ENCODE data around the gene LAMA2.
A peak's percentile ranks its signal among the peaks of the same experiment; 100 is the strongest.

The LAMA2 gene

DNA sequence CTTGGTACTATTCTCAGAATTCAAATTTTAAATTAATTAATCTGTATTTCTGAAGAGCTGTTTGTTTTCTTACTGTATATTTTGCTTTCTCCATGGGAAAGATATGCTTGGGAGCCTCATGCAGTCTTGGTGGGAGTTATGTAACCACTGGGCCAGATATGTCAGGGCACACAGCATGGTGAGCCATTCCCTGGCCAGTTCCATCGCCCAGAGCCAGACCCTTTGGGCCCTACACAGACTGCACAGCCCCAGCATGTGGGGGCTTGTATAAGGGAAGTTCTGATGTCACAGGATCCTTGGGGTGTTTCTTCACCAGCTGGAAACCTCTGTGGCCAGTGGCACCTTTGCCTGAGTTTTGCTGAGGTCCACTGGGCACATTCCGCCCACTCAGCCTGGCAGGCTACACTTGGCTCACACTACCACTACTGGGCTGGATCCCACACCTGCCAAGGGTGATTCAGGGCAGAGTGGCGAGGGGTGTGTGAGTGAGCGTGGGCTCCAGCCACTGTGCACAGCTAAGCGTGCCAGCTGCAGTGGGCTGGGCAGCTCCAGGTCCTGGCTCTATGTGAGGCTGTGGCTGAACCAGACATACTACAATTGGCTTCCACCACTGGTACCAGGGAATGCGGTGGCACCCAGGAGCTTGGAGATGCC, 533.5 kb downstream of the LAMA2 start:
- DNase-seq = no peak

GRCh38 chr6:129417416-129418086, 534.6 kb downstream of the LAMA2 start:
- DNase-seq = no peak

DNA sequence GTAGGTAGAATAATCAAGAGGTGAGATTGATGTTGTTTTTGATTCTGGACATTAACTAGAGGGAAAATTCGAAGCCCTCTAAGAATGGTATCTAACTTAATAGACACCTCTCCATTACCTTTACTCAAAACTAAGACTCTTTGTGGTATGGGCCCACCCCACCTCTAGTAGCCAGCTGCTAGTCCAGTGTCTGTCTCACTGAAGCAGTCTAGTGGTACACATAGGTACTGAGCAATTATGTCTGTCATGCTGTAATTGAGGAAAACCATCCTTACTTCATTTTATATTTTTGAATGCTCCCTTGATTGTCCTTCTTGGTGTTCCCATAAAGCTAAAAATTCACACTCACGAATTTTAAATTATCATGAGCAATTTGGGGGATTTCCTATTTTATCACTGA, 536.4 kb downstream of the LAMA2 start:
- DNase-seq = no peak

GRCh38 chr6:129426343-129426742, 543.4 kb downstream of the LAMA2 start:
- no peak for DNase-seq

GRCh38 chr6:129429956-129430355, 547.0 kb downstream of the LAMA2 start:
- DNase-seq = no peak

- no peak for DNase-seq
Observed at GRCh38 chr6:129432738-129433137, 549.8 kb downstream of the LAMA2 start.

- DNase-seq = no peak
Observed at GRCh38 chr6:129434091-129434490, 551.2 kb downstream of the LAMA2 start.

DNA sequence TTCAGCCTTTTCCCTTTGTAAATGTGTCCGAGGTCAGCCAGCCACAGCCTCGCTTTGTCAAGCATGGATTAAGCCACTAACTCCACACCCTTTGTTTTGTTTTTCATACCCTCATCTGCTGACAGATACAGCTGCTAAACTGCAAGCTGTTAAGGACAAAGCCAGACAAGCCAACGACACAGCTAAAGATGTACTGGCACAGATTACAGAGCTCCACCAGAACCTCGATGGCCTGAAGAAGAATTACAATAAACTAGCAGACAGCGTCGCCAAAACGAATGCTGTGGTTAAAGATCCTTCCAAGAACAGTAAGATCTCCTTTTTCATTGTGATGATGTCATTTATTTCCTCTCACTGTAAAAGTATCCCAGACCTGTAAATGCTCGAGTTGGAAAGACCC, 557.8 kb downstream of the LAMA2 start:
- DNase-seq = no peak

DNA sequence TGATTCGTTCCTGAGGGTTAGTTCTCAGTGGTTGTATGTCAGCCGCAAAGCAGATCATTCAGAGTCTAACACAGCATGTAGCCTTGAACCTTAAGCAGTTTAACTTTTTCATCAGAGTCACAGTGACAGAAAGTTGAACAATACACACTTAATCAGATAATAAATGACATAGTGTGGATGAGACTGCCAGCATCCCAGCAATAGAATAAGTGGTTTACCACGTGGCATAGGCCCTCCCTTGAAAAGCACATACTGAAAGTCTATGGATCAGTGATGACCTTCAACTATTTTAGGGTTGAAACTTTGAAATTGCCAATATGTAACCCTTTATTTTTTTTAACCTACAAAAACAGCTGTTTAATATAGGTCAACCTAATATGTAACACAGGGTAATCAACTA, 561.7 kb downstream of the LAMA2 start:
- DNase-seq = no peak

DNA sequence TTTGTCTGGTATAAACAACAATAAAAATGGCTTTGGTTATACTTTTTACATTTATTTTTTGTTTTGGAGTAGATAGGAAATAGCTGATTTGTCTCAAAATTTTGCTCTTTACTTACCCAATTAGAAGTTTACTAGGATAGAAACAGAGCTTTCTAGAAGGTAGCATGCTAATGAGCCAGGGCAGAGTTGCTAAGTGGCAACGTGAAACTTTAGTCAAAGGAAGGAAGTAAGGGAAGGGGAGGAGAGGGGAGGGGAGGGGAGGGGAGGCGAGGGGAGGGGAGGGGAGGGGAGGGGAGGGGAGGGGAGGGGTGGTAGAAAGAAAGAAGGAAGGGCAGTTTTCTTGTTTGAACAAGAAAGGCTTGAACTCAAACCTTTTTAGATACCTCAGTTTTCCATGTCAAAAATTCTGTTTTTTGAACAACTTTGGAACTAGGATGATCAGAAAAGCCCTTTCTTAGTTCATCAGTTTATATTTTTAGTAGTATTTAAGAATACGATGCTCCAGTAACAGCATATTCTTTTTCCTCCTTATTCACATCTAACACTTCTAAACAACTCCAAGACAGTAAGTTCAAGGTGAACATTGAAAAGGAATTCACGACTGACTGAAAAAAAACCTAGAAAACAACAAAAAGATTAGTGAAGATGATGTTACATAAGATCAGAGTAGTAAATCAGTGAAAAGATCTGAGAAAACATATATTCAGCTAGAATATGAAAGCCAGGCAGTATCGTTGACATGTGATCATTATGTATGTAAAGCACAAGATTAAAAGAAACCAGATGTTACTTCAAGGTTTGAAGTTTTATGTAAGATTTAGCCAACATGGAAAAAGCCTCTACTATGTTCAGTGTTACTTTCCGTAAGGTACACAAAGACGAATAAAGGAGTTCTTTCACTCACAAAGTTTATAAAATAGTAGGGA, 563.6 kb downstream of the LAMA2 start:
- DNase-seq = no peak

DNA sequence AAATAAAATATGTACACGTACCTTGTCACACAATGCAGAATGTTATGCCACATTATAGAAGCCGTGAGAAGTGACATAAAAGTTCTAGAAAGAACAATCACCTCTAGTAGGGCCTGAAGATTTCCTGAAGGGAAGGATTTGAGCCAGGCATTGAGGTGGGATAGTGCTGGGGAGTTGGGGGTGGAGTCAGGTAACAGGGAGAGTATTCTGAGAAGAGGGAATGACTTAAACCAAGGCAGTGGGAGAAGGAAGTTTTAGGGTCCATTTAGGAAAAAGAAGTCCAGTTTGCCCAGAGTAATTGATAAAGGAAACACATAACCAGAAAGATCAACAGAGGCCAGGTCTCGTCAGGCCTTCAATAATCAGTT, 564.2 kb downstream of the LAMA2 start:
- no peak for DNase-seq

- DNase-seq = no peak
Observed at GRCh38 chr6:129448965-129449364, 566.0 kb downstream of the LAMA2 start.

GRCh38 chr6:129451187-129451586, 568.2 kb downstream of the LAMA2 start:
- no peak for DNase-seq

DNA sequence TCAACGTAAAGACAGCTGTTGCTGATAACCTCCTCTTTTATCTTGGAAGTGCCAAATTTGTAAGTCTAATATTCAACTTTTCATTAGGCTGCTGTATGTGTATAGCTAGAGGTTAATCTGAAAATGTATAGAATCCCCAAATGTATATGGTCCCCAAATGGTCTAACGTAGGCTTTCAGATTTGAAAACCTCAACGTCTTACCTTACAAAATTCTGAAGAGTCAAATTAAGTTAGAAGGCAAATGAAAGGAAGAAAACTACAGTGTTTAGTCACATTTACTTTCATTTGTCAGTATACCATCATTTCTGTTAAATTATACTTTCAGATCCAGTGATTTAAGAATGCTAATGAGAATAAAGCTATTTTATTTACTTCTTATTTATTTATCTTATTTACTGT, 570.1 kb downstream of the LAMA2 start:
- no peak for DNase-seq

GRCh38 chr6:129454488-129454887, 571.5 kb downstream of the LAMA2 start:
- peak; percentile 95 for DNase-seq

DNA sequence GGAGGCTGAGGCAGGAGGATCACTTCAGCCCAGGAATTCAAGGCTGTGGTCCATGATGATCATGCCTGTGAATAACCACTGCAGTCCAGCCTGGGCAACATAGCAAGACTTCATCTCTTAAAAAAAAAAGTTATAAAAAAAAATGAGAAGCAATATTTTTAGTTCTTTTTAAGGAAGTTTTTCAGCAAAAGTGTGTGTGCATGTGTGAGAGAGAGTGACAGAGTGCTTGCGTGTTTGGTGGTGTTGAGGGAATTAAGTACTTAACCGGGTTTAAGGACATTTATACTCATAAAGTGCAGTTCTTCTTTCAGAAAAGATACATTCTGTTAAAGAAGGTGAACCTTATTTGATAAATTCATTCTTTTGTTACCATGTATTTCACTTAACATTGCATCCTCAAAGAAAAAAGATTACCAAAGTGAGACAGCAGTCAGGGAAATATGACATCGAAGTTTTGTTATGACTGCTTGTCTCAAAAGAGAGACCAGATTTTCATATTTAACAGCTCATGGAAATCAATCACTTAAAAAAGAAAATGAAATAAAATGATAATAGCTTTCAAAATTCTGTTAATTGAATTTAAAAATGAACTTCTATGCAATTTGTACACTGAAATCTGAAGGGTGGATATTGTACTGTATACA, 572.3 kb downstream of the LAMA2 start:
- no peak for DNase-seq

GRCh38 chr6:129460221-129460620, 577.3 kb downstream of the LAMA2 start:
- no peak for DNase-seq

- DNase-seq = no peak
Observed at GRCh38 chr6:129469070-129469662, 586.2 kb downstream of the LAMA2 start.

DNA sequence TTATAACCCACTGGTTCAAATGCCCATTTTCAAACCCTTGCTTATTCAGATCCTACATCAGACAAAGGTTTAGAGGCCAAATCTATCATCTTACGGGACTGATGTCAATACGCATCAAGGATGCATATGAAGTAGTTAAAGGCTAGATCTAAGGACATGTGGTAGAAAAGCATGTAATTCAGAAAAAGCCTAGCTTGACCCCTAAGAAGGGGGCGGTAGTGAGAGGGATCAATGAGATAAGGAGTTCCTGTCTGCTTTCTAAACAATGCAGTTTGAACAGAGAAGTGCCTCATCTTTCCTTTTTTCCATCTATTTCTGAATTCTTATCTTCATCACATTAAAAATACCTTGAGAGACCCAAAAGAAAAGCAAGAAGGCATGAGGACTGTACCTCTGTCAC, 589.3 kb downstream of the LAMA2 start:
- no peak for DNase-seq

DNA sequence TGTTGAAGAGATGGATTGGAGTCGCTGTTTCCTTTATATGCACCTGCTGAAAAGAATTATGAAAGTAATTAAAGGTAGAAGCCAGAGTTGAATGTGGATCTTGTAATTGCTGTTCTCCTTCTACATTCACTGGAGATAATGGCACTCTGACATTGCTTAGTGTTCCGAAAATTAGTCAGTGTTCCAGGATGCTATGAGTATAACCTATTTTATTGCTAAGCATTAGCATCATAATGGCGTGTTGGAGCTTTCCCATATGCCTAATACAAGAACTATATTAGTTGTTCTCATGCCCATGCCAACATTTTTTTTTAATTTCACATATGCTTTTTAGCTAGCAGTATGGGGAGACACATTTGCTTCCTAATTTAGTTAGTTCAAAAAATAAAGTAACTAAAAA, 590.6 kb downstream of the LAMA2 start:
- no peak for DNase-seq

DNA sequence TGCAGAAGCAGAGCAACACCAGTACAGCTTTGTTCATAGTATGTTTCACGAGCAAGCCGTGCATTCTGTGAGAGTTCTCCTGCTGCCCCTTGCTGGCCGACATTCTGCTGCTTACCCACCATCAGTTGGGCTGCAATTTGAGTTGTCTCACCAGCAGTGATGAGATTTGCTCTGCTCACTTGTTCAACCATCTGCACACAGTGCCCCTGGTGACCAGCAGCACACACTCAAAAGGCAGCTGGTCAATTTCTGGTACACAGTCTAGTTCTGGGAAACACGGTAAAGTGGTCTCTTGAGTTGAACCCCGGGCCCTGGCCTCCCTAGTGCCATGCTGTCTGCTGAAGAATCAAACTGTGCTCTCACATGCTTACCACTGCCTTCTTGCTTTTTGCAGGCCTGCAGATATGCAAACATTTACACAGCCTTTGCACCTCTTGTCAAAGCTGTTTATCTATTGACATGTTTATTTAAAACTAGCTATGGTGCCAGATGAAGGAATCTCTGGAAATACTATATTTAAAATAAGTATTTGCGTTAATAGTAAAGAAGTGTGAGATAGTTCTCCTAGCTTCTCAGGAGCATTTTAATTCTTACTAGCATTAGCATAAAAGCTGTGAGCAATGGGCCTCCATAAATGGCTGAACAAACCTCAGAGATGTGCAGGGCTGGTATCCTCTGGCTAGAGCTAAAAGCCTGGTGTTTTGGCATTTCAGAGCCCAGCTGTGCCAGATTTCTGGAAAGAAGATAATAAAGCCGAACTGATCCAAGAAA, 592.7 kb downstream of the LAMA2 start:
- no peak for DNase-seq

- no peak for DNase-seq
Observed at GRCh38 chr6:129476248-129476564, 593.3 kb downstream of the LAMA2 start.
